ENCODE data around the gene COL15A1.

COL15A1 gene

DNA sequence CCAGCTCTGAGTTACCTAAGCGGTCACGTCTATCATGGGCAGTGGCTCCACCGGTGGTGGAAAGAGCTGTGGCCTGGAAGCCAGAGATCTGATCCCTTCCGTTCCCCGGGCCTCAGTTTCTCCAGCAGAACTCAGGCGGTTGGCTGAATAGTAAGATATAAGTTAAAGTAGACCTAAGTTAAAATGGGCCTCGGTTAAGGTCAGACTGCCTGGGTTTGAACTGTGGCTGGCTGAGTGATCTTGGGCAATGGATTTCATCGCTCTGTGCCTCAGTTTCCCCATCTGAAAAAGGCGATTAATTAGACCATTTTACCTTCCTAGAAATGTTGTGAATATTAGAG lies 997 bp downstream of the COL15A1 start:
- DNase-seq (ENCODE audit: low read depth in 2 of 2) = no peak

- DNase-seq (ENCODE audit: low read depth in 2 of 2) = no peak
Observed at GRCh38 chr9:98949565-98949964, 5.9 kb downstream of the COL15A1 start.

DNA sequence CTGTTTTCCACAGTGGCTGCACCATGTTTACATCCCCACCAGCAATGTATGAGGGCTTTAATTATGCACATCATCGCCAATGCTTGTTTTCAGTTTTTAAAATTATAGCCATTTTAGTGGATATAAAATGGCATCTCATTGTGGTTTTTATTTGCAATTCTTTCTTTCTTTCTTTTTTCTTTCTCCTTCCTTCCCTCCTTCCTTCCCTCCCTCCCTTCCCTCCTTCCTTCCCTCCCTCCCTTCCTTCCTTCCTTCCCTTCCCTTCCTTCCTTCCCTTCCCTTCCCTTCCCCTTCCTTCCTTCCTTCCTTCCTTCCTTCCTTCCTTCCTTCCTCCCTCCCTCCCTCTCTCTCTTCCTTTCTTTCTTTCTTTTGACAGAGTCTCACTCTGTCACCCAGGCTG lies 6.6 kb downstream of the COL15A1 start:
- no peak for DNase-seq (ENCODE audit: low read depth in 2 of 2)

GRCh38 chr9:98951967-98952366 lies 8.3 kb downstream of the COL15A1 start:
- DNase-seq (ENCODE audit: low read depth in 2 of 2) = no peak

DNA sequence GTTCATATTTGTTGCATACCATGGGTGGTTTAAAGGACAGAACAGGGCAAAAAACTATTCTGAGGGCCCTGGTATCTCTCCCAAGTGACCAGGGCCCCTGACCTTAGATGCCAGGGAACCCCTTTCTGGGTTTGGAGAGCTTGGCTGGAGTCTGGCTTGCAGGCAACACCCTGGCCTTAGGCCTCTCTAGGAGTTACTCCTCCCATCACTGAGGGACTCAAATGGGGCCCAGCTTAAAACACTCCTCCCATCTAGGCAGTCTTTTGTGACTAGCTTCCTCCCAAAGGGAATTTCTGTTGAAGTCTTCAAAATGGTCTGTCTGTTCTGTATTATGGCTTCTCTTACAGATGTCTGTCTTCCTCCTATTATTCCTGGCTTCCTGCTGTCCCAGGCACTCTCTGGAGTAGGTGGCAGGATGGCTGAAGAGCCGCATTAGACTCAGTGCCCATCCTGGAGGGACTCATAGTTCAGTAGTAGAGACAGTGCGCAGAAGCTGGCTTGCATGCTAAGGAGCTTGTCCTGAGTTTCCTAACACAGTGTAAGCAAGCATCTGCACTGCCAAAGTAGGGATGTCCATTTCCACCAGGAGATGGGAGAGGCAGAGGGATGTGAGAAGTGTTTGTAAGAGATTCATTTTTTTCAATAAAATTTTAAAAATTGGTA lies 10.0 kb downstream of the COL15A1 start:
- no peak for DNase-seq (ENCODE audit: low read depth in 2 of 2)

GRCh38 chr9:98954244-98954610 lies 10.5 kb downstream of the COL15A1 start:
- no peak for DNase-seq (ENCODE audit: low read depth in 2 of 2)

DNA sequence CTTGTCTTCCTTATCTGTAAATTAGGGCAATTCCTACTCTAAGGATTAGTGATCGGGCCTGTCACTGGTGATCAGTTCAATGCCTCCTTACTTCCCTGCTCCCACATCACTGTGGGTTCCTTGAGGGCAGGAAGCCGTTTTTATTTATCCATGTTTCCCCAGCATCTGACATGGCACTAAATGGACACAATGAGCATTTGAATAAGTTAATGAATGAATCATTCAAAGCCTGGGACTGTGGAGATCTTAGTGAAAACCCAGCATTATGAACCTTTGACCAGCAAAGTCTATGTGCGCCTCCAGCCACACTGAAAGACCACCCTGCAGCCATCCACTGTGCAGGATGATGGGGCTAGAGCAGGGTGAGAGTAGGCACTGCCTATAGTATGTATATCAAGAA lies 11.6 kb downstream of the COL15A1 start:
- DNase-seq (ENCODE audit: low read depth in 2 of 2) = no peak

DNA sequence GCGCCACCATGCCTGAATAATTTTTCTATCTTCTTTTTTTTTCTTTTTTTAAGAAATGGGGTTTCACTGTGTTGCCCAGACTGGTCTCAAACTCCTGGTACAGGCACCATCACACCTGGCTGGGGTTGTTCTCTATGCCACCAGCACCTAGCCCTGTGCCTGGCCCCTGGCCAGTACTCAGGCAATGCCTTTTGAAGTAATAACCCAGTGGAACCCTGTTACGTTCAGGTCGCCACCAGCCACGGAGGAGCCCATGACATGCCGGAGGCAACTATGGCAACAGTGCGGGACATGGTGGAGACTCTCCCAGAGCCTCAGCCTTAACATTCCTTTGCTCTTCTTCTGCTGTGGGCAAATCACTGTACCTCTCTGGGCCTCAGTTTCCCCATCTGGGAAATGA lies 14.1 kb downstream of the COL15A1 start:
- DNase-seq (ENCODE audit: low read depth in 2 of 2) = no peak

- no peak for DNase-seq (ENCODE audit: low read depth in 2 of 2)
Observed at GRCh38 chr9:98958271-98958984, 14.7 kb downstream of the COL15A1 start.

- no peak for DNase-seq (ENCODE audit: low read depth in 2 of 2)
Observed at GRCh38 chr9:98960409-98960808, 16.7 kb downstream of the COL15A1 start.

DNA sequence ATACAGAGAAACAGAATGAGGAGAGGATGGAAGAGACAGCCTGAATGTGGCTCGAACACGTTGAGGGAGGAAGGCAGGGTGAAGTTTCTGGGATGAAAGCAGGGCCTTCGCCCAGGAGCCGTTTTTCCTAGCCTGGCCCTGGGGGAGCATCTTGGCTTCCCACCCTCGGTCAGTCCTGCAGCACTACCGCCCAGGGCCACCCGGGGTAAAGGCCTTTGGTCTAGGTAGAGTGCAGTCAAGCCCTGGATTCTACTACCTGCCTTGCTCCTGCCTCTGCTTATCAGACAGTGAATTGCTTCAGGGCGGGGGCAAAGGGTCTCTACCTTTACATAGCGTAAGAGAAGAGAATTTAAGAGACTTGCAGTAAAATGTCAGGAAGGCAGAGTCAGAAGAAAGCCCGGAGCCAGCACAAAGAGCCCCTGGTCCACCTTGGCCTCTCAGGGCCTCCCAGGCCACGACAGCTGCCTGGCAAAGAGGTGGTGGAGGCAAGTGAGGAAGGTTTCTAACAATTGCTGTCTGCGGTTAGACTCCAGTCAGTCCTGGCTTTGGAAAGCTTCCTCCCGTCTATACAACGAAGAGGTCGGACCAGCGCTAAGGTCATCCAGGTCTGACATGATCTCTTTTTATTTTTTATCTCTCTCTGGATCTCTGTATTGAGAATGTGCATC lies 17.9 kb downstream of the COL15A1 start:
- DNase-seq (ENCODE audit: low read depth in 2 of 2) = no peak

- DNase-seq (ENCODE audit: low read depth in 2 of 2) = no peak
Observed at GRCh38 chr9:98962181-98962560, 18.5 kb downstream of the COL15A1 start.

DNA sequence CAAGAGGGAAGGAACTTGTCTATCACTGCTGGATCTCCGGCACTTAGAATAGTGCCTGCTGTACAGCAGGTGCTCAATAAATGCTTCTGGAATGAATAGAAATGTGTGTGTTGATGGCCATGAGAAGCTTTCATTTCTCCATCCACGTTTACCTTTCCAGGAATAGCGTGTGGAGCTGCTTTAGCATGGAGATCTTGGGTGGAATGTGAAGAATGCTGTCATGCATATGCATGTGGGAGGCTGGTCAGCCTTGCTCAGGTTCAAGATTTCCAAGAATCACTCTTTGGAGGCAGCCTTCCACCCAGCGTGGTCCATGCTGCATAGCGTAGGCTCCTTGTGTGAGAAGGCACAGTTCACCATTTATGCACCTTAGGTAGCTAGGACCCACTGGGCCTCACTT lies 19.2 kb downstream of the COL15A1 start:
- no peak for DNase-seq (ENCODE audit: low read depth in 2 of 2)

- no peak for DNase-seq (ENCODE audit: low read depth in 2 of 2)
Observed at GRCh38 chr9:98964201-98964600, 20.5 kb downstream of the COL15A1 start.

DNA sequence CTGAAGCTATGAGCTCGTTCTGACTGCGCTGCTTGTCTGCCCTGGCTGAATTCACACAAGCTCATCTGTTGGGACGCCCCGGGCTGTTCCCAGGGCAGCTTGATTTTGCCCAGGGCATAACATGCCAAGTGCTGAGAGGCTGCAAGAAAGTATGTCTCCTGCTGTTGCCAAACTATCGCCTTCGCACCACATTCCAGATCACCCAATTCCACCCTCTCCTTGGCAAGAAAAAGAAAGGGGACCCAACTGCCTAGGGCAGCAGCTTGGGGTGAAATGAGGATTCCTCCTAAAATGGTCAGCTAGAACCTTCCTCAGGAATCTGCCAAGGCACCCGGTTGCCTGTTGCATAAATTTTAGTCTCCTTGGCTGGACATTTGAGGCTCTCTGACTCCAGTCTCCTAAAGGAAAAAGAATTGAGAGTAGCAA lies 21.2 kb downstream of the COL15A1 start:
- no peak for DNase-seq (ENCODE audit: low read depth in 2 of 2)

DNA sequence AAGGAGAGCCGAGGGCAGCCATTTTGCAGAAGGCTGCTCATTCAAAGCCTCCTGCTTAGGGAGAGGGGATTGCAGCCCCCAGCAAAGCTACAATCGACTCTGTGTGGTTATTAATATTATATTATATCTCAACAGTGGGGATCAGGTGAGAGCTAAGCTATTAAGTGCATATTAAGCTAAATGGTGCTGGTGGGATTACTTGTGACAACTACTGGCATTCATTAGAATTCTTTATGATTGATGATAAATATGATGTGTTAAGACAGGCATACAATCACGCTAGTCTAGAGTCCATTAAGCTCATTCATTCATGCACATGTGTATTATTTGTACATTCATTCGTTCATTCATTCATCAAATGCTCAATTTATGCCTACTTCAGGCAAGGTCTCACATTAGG lies 23.0 kb downstream of the COL15A1 start:
- DNase-seq (ENCODE audit: low read depth in 2 of 2) = no peak

DNA sequence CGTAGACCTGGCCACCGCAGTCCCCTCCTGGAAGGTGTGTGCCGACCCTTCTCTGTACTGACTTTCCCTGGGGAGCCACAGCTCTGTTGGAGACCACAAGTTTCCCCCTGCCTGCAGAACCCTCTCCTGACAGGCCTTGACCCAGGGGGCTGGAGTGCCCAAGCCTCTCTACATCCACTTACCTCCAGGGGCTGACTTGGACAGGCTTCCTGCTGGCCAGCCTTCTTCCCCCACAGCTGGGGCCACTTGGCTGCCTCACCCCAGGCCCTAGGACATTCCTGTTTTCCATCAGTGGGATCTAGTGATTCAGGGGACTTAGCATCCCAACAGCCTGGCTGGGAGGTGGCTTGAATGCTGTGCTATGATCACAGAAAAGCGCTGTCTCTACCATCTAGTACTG lies 23.6 kb downstream of the COL15A1 start:
- no peak for DNase-seq (ENCODE audit: low read depth in 2 of 2)

DNA sequence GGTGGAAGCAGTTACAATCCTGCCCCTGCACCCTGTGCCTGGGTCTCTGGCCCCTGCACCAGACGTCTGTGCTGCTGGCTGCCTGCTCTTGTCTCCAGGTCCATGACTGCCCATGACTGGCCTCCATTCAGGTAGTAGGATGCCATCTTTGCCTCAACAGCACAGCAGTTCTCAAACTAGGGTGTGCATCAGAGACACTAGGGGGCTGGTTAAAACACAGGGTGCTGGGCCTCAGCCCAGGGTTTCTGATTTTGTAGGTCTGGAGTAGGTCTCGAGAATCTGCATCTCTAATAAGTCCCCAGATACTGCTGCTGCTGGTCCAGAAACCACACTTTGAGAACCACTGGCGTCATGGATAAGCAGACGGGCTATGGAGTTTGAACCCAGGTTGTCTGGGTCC lies 24.0 kb downstream of the COL15A1 start:
- DNase-seq (ENCODE audit: low read depth in 2 of 2) = no peak

GRCh38 chr9:98968601-98969337 lies 25.1 kb downstream of the COL15A1 start:
- DNase-seq (ENCODE audit: low read depth in 2 of 2) = no peak

DNA sequence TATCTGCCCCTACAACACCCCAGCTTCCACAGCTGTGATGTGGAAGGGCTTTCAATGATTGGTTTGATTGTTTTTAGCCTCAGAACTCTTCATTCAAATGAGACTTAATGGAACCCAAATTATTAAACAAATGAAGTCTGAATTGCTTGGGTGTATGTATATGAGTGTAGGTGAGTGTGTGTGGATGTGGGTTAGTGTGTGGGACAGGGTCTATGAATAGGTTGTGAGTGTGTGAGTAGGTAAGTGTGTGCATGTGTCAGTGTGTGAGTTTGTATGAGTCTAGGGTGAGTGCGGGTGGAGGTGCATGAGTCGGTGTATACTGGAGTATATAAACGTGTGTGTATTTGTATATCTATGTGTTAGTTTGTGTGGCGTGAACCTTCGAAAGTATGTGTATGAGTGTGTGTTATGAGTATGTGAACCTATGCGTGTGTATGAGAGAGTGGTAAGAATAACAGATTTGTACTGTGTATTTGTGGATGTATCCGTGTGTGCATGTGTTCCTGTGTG lies 26.9 kb downstream of the COL15A1 start:
- DNase-seq (ENCODE audit: low read depth in 2 of 2) = no peak

- no peak for DNase-seq (ENCODE audit: low read depth in 2 of 2)
Observed at GRCh38 chr9:98971168-98971914, 27.6 kb downstream of the COL15A1 start.

DNA sequence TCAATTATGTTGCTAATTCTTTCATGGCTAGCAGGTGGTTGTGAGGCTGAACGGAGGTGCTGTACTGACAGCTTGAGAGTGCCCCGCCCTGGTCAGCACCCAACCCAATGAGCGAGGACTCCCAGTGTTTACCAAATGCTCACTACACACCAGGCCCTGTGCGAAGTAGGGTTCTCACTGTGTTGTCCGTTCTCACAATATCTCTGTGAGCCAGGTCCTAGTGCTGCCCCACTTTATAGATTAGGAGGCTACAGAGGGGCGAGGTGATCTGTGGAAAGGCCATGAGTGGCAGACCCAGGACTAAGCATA lies 28.2 kb downstream of the COL15A1 start:
- no peak for DNase-seq (ENCODE audit: low read depth in 2 of 2)
